ENCODE results near the gene FOXO3. TPM values are rescaled to one million over a fixed set of nuclear protein-coding genes. Genes with fewer than 3 reads are reported as not detected.
A peak's percentile ranks its signal among the peaks of the same experiment; 100 is the strongest.

Gene FOXO3
- total and polyA plus RNA-seq, 2 donors (not counting 3 experiments of a cell fraction or from before 2014, with no cell fraction given) = 14.4 to 16.9 TPM

DNA sequence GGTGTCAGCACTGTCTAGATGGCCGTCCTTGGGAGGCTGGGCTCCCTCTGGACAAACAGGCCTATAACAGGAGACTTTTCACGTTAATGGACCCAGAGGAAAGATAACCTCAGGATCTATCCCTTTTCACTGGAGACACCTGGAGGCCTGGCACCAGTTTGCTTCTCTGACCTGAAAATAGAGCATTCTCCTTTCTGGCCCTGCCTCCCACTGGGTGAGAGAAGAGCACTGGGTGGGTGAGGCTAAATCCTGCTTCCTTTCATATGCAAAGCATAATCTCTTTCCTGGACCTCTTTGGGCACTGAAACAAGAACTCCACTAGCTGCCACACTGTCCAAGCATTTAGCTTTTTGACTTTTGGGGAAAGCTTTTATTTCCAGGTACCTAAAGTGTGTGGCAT, 78.3 kb downstream of the FOXO3 start:
- H3K4me3 ChIP-seq (replicated peaks in 1 of 3; ENCODE audit: insufficient read depth in 1 of 3, low read depth in 1 of 3, low read length in 3 of 3) = no peak overlapping the region
- H3K27ac ChIP-seq (ENCODE audit: insufficient read depth, low read depth, low read length) = no peak overlapping the region
- BruUV-seq (replicated peaks) = no TSS peak
- CTCF ChIA-PET = no interaction called here
- POLR2A ChIA-PET = no interaction called here
- H3K4me2 ChIP-seq (ENCODE audit: insufficient read depth, low read length) = no peak overlapping the region
- H3K79me2 ChIP-seq (ENCODE audit: control insufficient read depth, insufficient read depth, low read length) = no peaks in the 10 kb centered on the region
- no peak for DNase-seq (ENCODE audit: low read depth, low spot score)
- no peaks in the 10 kb centered on the region for H3K9me3 ChIP-seq (replicated peaks; ENCODE audit: control insufficient read depth, insufficient read depth, low read length)
- H3K27me3 ChIP-seq (ENCODE audit: control insufficient read depth in 2 of 2, insufficient read depth in 2 of 2, low read length in 2 of 2) = no peaks in the 10 kb centered on the region
- no peaks in the 10 kb centered on the region for H3K4me1 ChIP-seq (ENCODE audit: control insufficient read depth, extremely low read depth, insufficient read depth, low read length)
- no peaks in the 10 kb centered on the region for H3K9me1 ChIP-seq (replicated peaks; ENCODE audit: control insufficient read depth, extremely low read depth, insufficient read depth, low read length)
- no peak for FAIRE-seq
- no peaks in the 10 kb centered on the region for H4K20me1 ChIP-seq (replicated peaks; ENCODE audit: control insufficient read depth, extremely low read depth, insufficient read depth, low read length)
- no peaks in the 10 kb centered on the region for H3K36me3 ChIP-seq (ENCODE audit: control insufficient read depth in 2 of 2, extremely low read depth in 1 of 2, insufficient read depth in 2 of 2, low read length in 2 of 2)
- intact Hi-C loops (cut with micrococcal nuclease) (no loop called here), dilution Hi-C loops (cut with MboI; ENCODE audit: extremely low pct_ligation_motif_present, low sequenced_read_pairs) (no loop called here)
- H3K9ac ChIP-seq (replicated peaks; ENCODE audit: extremely low read depth, insufficient read depth, low read length) = no peak overlapping the region
- no peak overlapping the region for H2AFZ ChIP-seq (ENCODE audit: low read depth, low read length)
- TF ChIP-seq, protein P1, sequence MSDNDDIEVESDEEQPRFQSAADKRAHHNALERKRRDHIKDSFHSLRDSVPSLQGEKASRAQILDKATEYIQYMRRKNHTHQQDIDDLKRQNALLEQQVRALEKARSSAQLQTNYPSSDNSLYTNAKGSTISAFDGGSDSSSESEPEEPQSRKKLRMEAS (IDR thresholded peaks at IDR 0.05; ENCODE audit: insufficient read depth, insufficient read length) = no peak
- TF ChIP-seq JUN (IDR thresholded peaks at IDR 0.05; ENCODE audit: borderline replicate concordance, insufficient read depth, insufficient read length, low read depth) = no peak
- TF ChIP-seq, protein P2, sequence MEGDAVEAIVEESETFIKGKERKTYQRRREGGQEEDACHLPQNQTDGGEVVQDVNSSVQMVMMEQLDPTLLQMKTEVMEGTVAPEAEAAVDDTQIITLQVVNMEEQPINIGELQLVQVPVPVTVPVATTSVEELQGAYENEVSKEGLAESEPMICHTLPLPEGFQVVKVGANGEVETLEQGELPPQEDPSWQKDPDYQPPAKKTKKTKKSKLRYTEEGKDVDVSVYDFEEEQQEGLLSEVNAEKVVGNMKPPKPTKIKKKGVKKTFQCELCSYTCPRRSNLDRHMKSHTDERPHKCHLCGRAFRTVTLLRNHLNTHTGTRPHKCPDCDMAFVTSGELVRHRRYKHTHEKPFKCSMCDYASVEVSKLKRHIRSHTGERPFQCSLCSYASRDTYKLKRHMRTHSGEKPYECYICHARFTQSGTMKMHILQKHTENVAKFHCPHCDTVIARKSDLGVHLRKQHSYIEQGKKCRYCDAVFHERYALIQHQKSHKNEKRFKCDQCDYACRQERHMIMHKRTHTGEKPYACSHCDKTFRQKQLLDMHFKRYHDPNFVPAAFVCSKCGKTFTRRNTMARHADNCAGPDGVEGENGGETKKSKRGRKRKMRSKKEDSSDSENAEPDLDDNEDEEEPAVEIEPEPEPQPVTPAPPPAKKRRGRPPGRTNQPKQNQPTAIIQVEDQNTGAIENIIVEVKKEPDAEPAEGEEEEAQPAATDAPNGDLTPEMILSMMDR (IDR thresholded peaks at IDR 0.05; ENCODE audit: extremely low read depth in 1 of 2, insufficient read depth in 1 of 2, low read depth in 1 of 2, low read length in 2 of 2) = no peak
- TF ChIP-seq POLR2AphosphoS5 (IDR thresholded peaks at IDR 0.05; ENCODE audit: insufficient read depth, low read depth, low read length) = no peak

DNA sequence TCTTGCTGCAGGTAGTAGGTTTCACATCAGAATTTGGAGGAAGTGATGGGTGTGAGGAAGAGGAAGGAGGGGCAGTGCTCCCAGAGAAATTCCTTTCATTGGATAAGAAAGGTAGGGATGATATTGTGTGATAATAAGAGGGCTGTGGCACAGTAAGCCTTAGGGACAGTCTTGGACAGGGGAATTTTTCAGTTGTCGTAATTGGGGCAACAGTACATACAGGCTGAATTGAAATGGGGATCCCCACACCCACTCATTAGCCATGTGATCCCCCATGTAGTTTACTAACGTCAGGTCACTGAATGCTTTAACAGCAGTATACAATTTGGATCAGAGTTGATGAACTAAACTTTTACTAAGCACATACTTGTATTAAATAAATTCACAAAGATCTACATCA, 79.4 kb downstream of the FOXO3 start:
- BruUV-seq (replicated peaks) = no TSS peak
- Histone ChIP-seq H3K9me1 (replicated peaks; ENCODE audit: control insufficient read depth, extremely low read depth, insufficient read depth, low read length) (no peaks in the 10 kb centered on the region), H3K4me3 (replicated peaks in 1 of 3; ENCODE audit: insufficient read depth in 1 of 3, low read depth in 1 of 3, low read length in 3 of 3) (no peak overlapping the region), H3K79me2 (ENCODE audit: control insufficient read depth, insufficient read depth, low read length) (no peaks in the 10 kb centered on the region), H2AFZ (ENCODE audit: low read depth, low read length) (no peak overlapping the region), H3K27ac (ENCODE audit: insufficient read depth, low read depth, low read length) (no peak overlapping the region), H3K27me3 (ENCODE audit: control insufficient read depth in 2 of 2, insufficient read depth in 2 of 2, low read length in 2 of 2) (no peaks in the 10 kb centered on the region), H3K9me3 (replicated peaks; ENCODE audit: control insufficient read depth, insufficient read depth, low read length) (no peaks in the 10 kb centered on the region), H3K4me1 (ENCODE audit: control insufficient read depth, extremely low read depth, insufficient read depth, low read length) (no peaks in the 10 kb centered on the region), H3K9ac (replicated peaks; ENCODE audit: extremely low read depth, insufficient read depth, low read length) (no peak overlapping the region), H4K20me1 (replicated peaks; ENCODE audit: control insufficient read depth, extremely low read depth, insufficient read depth, low read length) (no peaks in the 10 kb centered on the region), H3K4me2 (ENCODE audit: insufficient read depth, low read length) (no peak overlapping the region), H3K36me3 (ENCODE audit: control insufficient read depth in 2 of 2, extremely low read depth in 1 of 2, insufficient read depth in 2 of 2, low read length in 2 of 2) (no peaks in the 10 kb centered on the region)
- TF ChIP-seq EZH2 (IDR thresholded peaks at IDR 0.05; ENCODE audit: borderline replicate concordance, low read depth, low read length, severe bottlenecking) (no peak), POLR2A (IDR thresholded peaks at IDR 0.05; ENCODE audit: low read depth, low read length) (no peak), POLR2AphosphoS5 (IDR thresholded peaks at IDR 0.05; ENCODE audit: insufficient read depth, low read depth, low read length) (no peak), MYC (IDR thresholded peaks at IDR 0.05; ENCODE audit: low read depth, low read length) (no peak)
- ChIA-PET POLR2A (no interaction called here), CTCF (interaction anchor here (1.0 kb wide), 1 partner anchor 12 kb away, joined by 3 read pairs; no protein-coding TSS in a partner anchor)
- intact Hi-C loops (cut with micrococcal nuclease) = no loop called here
- DNase-seq (ENCODE audit: low read depth, low spot score) (no peak), FAIRE-seq (peak; percentile 40)
- dilution Hi-C loops (cut with MboI; ENCODE audit: extremely low pct_ligation_motif_present, low sequenced_read_pairs) = no loop called here
